NCI-H146 treated with DMSO at 0.1 percent for 48 hours (cell line): ENCODE data around the gene HECW1.

ENCODE experiments used
- DNase-seq: peaks from one replicate; lab custom pipeline; 2025; ENCODE audit not compliant: unreplicated experiment; lab: John Stamatoyannopoulos, UW

The HECW1 gene

DNA sequence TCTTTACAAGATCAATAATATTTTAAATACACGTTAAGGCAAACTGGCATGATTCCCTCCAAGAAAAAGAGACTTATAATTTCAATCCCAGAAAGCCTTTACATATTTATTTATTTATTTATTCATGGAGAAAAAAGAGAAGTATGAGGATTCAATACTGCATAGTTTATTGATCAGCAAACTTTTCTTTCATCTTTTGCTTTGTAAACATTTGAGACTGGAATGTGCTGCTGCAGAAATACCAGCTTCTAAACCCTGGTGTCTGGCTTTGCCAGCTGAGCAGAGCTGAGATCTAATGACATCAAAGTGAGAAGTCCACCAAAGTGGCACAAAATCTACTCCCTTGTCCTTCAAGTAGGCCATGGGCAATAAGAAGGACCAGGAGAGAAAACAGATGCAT is 376.8 kb downstream of the HECW1 start:
- no peak for DNase-seq

DNA sequence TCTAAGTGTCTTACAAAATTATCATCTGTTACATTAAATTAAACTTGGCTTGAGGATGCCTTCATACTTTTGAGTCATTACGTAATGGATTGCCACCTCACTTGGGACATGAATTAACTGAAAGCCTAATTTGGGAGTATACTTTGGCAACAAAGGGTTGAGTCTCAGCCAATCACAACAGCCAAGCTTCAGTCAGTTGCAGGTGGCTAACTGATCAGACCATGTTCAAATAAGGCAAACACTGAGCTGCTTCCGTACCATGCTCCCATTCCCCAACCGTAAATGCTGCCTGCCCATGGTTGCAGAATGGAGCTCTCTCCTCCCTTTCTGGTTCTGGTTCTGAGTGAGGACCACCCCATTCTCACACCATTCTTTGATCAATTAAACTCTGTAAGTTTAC is 377.6 kb downstream of the HECW1 start:
- no peak for DNase-seq

DNA sequence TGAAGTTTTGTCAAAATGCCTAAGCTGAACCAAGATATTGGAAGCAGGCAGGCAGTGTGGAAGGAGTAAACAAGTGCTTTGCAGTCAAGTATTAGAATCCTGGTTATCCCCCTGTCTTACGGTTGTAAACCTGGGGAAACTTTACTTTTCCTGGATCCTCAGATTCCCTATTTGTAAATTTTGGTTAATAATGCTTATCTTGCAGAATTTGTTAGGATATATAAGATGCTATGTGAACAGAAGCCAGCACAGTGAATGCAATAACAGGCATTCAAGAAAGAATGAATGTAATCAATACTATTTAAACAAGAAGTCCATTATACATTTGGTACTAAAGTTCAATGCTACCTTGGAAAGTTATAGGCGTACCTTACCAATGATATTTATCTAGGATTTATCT is 378.7 kb downstream of the HECW1 start:
- no peak for DNase-seq

DNA sequence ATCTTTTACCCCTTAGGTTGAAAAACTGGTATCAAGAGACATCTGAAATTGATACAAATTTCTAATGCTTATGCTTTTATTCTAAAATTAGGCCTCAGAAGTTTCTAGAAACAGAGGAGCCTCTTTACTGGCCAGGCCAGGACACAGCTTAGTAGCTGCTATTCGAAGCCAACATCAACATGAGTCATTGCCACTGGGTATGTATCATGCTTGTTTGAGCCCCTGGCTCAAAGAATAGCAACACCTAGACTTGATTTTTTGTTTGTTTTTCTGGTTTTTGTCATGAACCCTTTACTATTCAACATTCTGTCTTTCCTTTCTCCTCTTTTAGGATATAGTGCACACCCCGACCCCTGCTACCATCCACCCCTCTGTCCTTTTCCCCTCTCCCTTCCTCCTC is 379.5 kb downstream of the HECW1 start:
- DNase-seq: no peak

GRCh38 chr7:43492896-43493295 is 380.4 kb downstream of the HECW1 start:
- no peak for DNase-seq

- DNase-seq: no peak
Observed at GRCh38 chr7:43495572-43495971, 383.1 kb downstream of the HECW1 start.

GRCh38 chr7:43496596-43496995 is 384.1 kb downstream of the HECW1 start:
- DNase-seq: no peak

- no peak for DNase-seq
Observed at GRCh38 chr7:43501870-43502269, 389.4 kb downstream of the HECW1 start.

DNA sequence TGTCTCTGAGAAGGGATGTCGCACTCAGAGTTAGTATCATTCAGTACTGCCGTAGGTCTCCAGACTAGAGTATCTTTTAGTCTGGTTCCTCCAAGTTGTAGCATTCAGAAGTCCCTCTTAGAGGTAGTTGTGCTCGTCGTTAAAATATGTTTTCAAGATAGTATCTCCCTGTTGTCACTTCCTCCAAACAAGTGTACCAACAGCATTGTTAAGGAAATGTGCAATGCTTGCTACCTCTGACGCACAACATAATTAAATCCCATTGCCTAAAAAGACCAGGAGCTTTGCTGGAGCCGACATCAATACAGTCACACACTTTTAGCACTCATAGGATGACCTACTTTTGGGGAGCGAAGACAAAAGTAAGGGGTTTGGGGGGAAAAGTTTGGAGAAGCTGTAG is 390.5 kb downstream of the HECW1 start:
- no peak for DNase-seq

DNA sequence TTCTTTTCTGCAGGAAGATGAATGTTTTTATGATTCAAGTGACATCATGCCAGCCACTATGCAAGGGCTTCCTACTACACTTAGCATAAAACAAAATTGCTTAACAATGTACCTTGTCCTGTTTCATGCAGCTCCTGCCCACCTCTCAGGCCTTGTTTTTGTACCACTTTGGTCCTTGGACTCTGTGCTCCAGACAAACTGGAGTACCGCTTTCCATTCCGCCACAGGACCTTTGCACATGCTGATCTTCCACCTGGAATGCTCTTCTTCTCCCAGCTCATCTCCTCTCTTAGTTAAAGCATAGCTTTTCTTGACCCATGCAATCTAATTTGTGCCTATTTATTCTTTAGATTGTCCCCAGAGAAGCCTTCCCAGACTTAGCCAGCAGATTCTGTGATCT is 393.0 kb downstream of the HECW1 start:
- no peak for DNase-seq

DNA sequence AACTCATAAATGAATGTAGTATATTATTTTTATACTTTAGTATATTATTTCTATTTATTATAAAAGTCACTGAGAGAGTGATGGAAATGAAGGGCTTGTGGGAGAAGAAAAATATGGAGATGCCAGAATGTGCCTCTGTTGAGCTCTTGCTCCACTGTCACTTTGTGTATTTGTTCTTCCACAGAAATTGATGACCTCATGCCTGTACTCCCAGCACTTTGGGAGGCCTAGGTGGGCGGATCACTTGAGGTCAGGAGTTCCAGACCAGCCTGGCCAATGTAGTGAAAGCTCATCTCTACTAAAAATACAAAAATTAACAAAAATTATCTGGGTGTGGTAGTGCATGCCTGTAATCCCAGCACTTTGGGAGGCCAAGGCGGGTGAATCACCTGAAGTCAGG is 394.0 kb downstream of the HECW1 start:
- no peak for DNase-seq

DNA sequence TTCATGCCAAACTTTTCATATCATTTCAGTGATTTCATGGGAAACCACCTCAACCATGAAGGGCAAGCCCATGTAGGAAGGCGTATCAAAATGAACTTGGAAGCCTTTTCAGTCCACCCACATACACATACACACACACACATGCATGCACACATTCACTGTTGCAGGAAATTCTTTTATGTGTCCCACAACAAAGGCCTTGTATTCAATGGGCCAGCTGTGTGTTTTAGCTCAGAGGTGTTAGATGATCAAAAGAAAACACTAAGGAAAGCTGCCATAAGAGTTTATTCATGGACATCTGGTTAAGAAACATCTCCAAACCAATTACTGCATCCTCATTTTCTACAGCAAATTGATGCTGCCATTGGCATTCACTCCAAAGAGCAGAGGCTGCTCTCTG is 396.0 kb downstream of the HECW1 start:
- DNase-seq: no peak

DNA sequence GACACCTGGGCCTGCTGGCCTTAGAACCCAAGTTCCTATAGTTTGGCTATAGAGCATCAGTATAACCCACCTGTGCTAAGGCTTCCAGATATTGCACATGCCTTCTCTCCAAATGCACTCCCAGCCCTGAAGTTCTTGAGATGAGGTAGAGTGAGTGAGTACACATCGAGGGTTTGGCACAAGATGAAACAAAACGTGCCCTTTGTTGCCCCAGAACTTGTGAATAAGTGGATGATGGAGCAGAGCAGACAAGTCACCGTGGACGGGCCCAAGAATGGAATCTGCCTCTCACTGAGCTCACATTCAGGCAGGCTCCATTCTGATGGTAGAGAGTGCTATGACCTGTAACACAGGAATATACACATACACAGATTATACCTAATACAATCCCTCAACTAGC is 397.5 kb downstream of the HECW1 start:
- no peak for DNase-seq

GRCh38 chr7:43511029-43511428 is 398.6 kb downstream of the HECW1 start:
- no peak for DNase-seq

- DNase-seq: no peak
Observed at GRCh38 chr7:43511769-43512515, 399.5 kb downstream of the HECW1 start.

DNA sequence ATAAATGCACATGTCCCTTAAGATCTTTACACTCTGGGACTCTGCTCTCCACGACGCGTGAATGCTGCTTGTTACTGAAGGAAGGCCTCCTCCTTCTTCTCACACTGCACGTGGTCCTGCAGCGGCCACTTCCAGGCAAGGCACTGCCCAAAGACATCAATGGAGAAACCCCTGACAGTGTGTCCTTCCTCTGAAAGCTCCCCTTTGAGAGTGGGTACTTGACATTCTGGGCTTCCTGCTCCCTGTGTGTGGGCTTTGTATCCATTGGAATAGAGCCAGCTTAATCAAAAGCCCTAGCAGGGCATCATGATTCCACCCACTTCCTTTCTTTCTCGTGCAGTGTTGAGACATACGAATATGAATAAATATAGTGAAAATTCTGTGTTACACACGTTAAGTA is 400.8 kb downstream of the HECW1 start:
- DNase-seq: no peak

DNA sequence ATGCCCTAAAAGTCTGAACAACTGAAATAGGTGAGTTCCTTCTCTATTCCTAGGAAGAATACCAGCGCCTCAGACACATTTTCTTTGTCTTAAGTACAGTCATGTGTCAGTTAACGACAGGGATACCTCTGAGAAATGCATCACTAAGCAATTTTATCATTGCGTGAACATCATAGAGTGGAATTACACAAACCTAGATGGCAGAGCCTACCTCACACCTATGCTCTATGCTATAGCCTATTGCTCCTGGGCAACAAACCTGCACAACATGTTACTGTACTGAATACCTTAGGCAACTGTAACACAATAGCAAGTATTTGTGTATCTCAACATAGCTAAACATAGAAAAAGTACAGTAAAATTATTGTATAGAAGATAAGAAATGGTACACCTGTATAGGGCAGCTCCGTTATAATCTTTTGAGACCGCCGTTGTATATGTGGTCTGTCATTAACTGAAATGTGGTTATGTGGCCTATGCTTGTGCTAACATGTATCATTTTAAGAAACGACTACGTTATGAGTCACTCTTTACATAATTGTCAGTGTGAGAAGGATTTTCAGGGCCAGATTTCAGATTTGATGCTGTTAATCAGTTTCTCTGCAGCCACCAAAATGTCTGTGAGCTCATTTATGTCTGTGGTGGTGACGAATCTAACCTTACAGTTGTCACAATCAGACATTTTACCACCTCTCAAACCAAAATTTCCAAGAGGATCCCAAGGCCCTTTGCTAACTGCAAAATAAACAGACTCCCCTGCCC is 404.3 kb downstream of the HECW1 start:
- DNase-seq: no peak

GRCh38 chr7:43517464-43517863 is 405.0 kb downstream of the HECW1 start:
- no peak for DNase-seq

GRCh38 chr7:43520201-43520600 is 407.8 kb downstream of the HECW1 start:
- DNase-seq: no peak

DNA sequence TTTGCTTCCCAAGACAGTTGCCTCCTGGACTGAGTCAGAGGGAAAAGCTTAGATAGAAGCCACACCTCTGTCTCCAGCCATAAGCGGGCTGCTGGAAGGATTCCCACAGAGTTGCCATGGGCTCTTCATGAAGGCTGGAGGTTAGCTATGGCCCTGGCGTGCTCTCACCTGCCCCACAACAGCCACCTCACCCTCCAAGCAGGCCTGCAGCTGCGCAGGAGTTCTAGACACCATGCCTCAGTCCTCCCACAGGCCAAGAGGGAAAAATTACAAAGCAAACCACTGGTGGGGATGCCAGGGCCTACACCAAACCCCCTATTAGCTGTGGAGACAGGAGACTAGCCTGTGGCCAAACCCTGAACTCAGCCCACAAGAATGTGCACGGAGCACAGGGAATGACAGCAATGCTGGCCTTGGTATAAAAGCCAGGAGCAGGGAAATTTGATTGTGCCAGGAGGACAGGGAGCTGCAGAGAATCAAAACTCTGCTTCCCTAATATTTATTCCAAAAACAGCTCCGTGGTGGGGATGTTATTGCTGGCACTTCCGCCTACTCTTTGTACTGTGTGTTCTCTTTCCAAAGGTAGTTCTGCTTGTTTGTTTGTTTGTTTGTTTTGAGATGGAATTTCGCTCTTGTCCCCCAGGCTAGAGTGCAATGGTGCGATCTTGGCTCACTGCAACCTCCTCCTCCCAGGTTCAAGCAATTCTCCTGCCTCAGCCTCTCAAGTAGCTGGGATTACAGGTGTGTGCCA is 410.1 kb downstream of the HECW1 start:
- no peak for DNase-seq

- DNase-seq: no peak
Observed at GRCh38 chr7:43528576-43529354, 416.3 kb downstream of the HECW1 start.
